ENCODE results near the gene SCAP. TPM values are rescaled to one million over a fixed set of nuclear protein-coding genes. Genes with fewer than 3 reads are reported as not detected.

The SCAP gene
- total RNA-seq, 1 experiment from 2014 or later = 115 TPM

- POLR2A ChIA-PET = no interaction called here
- peaks cover 2% of the 10 kb centered on the region; the same call in 1 of the 2 replicates for H3K4me1 Mint-ChIP-seq
Measured at GRCh38 chr3:47430606-47431005, 45.1 kb downstream of the SCAP start.

DNA sequence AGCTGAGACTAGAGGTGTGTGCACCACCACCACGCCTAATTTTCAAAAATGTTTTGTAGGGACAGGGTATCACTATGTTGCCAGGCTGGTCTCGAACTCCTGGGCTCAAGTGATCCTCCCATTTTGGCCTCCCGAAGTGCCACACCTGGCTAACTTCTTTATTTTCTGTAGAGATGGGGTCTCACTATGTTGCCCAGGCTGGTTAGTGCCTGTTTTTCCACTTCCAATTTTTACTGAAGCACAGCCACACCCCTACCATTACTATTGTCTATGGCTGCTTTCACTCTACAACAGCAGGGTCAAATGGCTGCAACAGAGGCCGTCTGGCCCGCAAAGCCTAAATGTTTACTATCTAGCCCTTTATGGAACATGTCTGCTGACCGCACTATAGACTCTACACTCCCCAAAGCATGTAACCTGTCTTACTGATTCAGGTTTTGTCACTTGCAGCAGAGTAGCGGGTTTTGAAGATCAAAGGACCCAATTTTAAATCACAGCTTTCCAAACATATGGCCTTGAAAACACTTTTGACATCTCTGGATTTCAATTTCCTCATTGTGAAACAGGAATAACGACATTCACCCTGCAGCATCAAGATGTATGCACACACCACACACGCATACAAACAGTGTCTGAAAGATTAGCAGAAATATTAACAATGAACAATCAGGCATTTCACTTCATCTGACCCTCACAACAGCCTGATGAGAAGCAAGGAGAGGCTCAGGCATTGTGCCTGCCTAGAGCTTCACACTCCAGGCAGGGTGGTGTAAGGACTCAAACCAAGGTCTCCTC, 46.1 kb downstream of the SCAP start:
- no peak overlapping the region for H3K27ac Mint-ChIP-seq
- no peak for DNase-seq (ENCODE audit: low spot score)
- H3K36me3 Mint-ChIP-seq = peaks cover 53% of the 10 kb centered on the region

More at GRCh38 chr3:47430606-47431005, 45.1 kb downstream of the SCAP start:
- H3K36me3 Mint-ChIP-seq = peaks cover 51% of the 10 kb centered on the region
- H3K4me3 Mint-ChIP-seq = no peak overlapping the region
- H3K27ac Mint-ChIP-seq = no peak overlapping the region
- no peak for ATAC-seq
- no peaks in the 10 kb centered on the region for H3K9me3 Mint-ChIP-seq
- no peak for DNase-seq (ENCODE audit: low spot score)
- CTCF ChIA-PET = interaction anchor here (1.1 to 1.3 kb wide), 3 partner anchors 9 to 21 kb away, joined by 3 to 6 read pairs (median 6); no protein-coding TSS in a partner anchor
- no peaks in the 10 kb centered on the region for H3K27me3 Mint-ChIP-seq (ENCODE audit: low read depth)
- no peak for TF ChIP-seq ZNF121 (CRISPR knock-in tag; IDR thresholded peaks at IDR 0.05)
- no peak for TF ChIP-seq RORB (CRISPR knock-in tag; IDR thresholded peaks at IDR 0.05)
- TF ChIP-seq NFYB (CRISPR knock-in tag; conservative IDR thresholded peaks at IDR 0.05; ENCODE audit: low read depth) = no peak
- no peak for TF ChIP-seq NFE2L1 (CRISPR knock-in tag; IDR thresholded peaks at IDR 0.05)
- no peak for TF ChIP-seq PRRX2 (CRISPR knock-in tag; IDR thresholded peaks at IDR 0.05)
- no peak for TF ChIP-seq SOX15 (CRISPR knock-in tag; IDR thresholded peaks at IDR 0.05)
- no peak for TF ChIP-seq ZNF138 (CRISPR knock-in tag; conservative IDR thresholded peaks at IDR 0.05)
- no peak for TF ChIP-seq CBFB (CRISPR knock-in tag; IDR thresholded peaks at IDR 0.05; ENCODE audit: low read depth)
- no peak for TF ChIP-seq ZBTB21 (CRISPR knock-in tag; IDR thresholded peaks at IDR 0.05; ENCODE audit: borderline replicate concordance)
- TF ChIP-seq NFATC4 (CRISPR knock-in tag; IDR thresholded peaks at IDR 0.05) = no peak
- no peak for TF ChIP-seq TEAD4 (CRISPR knock-in tag; IDR thresholded peaks at IDR 0.05)

DNA sequence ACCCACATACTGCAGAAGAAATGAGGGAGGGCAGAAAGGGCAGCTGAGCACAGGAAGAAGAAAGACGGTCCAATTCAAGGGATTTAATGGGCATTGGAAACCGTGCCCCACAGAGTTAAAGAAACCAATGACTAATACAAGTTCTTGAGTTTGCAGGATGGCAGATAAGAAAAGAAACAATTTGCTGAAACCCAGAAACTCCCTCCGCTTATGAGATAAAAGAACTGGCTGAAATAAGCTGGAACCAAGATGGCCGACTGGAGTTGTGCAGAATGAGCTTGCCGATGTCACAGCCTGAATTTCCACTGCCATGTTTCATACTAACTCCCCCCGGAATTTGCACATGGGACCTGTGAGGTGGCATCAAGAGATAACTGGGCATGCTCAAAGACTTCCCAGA, 47.1 kb downstream of the SCAP start:
- no peak for DNase-seq (ENCODE audit: low spot score)
- POLR2A ChIA-PET = no interaction called here
- H3K9me3 Mint-ChIP-seq = no peaks in the 10 kb centered on the region
- CTCF ChIA-PET = no interaction called here
- no peak overlapping the region for H3K27ac Mint-ChIP-seq
- H3K4me3 Mint-ChIP-seq = no peak overlapping the region
- ATAC-seq = no peak
- H3K36me3 Mint-ChIP-seq = peaks cover 47% of the 10 kb centered on the region
- TF ChIP-seq GTF2I (CRISPR knock-in tag; conservative IDR thresholded peaks at IDR 0.05) (no peak), ZMAT4 (CRISPR knock-in tag; IDR thresholded peaks at IDR 0.05) (no peak), GRHL2 (CRISPR knock-in tag; IDR thresholded peaks at IDR 0.05; ENCODE audit: insufficient replicate concordance, severe bottlenecking) (no peak), HMGXB4 (CRISPR knock-in tag; IDR thresholded peaks at IDR 0.05) (no peak), ATF1 (CRISPR knock-in tag; IDR thresholded peaks at IDR 0.05) (no peak), ZNF423 (CRISPR knock-in tag; IDR thresholded peaks at IDR 0.05) (no peak), ZNF232 (CRISPR knock-in tag; IDR thresholded peaks at IDR 0.05) (no peak), CREM (CRISPR knock-in tag; IDR thresholded peaks at IDR 0.05) (no peak), ZNF138 (CRISPR knock-in tag; conservative IDR thresholded peaks at IDR 0.05) (no peak), MXD4 (CRISPR knock-in tag; IDR thresholded peaks at IDR 0.05; ENCODE audit: borderline replicate concordance) (no peak), CBFB (CRISPR knock-in tag; IDR thresholded peaks at IDR 0.05; ENCODE audit: low read depth) (no peak)
- TF ChIP-seq, protein P1, sequence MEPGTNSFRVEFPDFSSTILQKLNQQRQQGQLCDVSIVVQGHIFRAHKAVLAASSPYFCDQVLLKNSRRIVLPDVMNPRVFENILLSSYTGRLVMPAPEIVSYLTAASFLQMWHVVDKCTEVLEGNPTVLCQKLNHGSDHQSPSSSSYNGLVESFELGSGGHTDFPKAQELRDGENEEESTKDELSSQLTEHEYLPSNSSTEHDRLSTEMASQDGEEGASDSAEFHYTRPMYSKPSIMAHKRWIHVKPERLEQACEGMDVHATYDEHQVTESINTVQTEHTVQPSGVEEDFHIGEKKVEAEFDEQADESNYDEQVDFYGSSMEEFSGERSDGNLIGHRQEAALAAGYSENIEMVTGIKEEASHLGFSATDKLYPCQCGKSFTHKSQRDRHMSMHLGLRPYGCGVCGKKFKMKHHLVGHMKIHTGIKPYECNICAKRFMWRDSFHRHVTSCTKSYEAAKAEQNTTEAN (CRISPR knock-in tag; IDR thresholded peaks at IDR 0.05) = no peak
- TF ChIP-seq, protein P2, sequence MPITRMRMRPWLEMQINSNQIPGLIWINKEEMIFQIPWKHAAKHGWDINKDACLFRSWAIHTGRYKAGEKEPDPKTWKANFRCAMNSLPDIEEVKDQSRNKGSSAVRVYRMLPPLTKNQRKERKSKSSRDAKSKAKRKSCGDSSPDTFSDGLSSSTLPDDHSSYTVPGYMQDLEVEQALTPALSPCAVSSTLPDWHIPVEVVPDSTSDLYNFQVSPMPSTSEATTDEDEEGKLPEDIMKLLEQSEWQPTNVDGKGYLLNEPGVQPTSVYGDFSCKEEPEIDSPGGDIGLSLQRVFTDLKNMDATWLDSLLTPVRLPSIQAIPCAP (CRISPR knock-in tag; IDR thresholded peaks at IDR 0.05) = no peak
- H3K4me1 Mint-ChIP-seq = peaks cover 2% of the 10 kb centered on the region; the same call in 1 of the 2 replicates
- H3K27me3 Mint-ChIP-seq (ENCODE audit: low read depth) = no peaks in the 10 kb centered on the region

More for the DNA sequence above, 46.1 kb downstream of the SCAP start:
- Mint-ChIP-seq H3K27me3 (ENCODE audit: low read depth) (no peaks in the 10 kb centered on the region), H3K4me3 (no peak overlapping the region), H3K9me3 (no peaks in the 10 kb centered on the region), H3K4me1 (peaks cover 2% of the 10 kb centered on the region; the same call in 1 of the 2 replicates)
- TF ChIP-seq ZNF121 (CRISPR knock-in tag; IDR thresholded peaks at IDR 0.05) (peak; percentile 62), HMGA2 (CRISPR knock-in tag; IDR thresholded peaks at IDR 0.05) (no peak)
- ATAC-seq = no peak
- ChIA-PET CTCF (interaction anchor here (1.3 kb wide), 1 partner anchor 20 kb away, joined by 6 read pairs; no protein-coding TSS in a partner anchor), POLR2A (no interaction called here)
